ENCODE results near the gene OLIG2. TPM values are rescaled to one million over a fixed set of nuclear protein-coding genes. Genes with fewer than 3 reads are reported as not detected.

Gene OLIG2
- total RNA-seq, 1 donor from 2014 or later, result not detected

DNA sequence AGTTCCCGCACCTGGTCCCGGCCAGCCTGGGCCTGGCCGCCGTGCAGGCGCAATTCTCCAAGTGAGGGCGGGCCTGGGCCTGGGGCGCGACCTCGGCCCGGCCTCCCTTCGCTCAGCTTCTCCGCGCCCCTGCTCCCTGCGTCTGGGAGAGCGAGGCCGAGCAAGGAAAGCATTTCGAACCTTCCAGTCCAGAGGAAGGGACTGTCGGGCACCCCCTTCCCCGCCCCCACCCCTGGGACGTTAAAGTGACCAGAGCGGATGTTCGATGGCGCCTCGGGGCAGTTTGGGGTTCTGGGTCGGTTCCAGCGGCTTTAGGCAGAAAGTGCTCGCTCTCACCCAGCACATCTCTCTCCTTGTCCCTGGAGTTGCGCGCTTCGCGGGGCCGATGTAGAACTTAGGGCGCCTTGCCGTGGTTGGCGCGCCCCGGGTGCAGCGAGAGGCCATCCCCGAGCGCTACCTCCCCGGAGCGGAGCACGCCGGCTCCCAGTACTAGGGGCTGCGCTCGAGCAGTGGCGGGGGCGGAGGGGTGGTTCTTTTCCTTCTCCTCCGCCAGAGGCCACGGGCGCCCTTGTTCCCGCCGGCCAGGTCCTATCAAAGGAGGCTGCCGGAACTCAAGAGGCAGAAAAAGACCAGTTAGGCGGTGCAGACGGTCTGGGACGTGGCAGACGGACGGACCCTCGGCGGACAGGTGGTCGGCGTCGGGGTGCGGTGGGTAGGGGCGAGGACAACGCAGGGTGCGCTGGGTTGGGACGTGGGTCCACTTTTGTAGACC lies 45.4 kb downstream of the OLIG2 start:
- Histone ChIP-seq H3K4me3 (peak overlapping the region; percentile 17 to 40), H3K4me1 (peaks cover 22% of the 10 kb centered on the region), H3K9me3 (no peaks in the 10 kb centered on the region), H3K36me3 (no peaks in the 10 kb centered on the region), H3K27ac (no peak overlapping the region), H3K27me3 (peaks cover 6% of the 10 kb centered on the region)
- TF ChIP-seq POLR2A (IDR thresholded peaks at IDR 0.05), result no peak
- TF ChIP-seq CTCF (IDR thresholded peaks at IDR 0.05), result no peak
- TF ChIP-seq POLR2AphosphoS5 (IDR thresholded peaks at IDR 0.05; ENCODE audit: insufficient read depth in 1 of 2, low read depth in 1 of 2), result no peak
- intact Hi-C loops (cut with DNase I), result loop anchor here (2.0 kb wide), 1 partner anchor 48 kb away; no protein-coding TSS in a partner anchor
- DNase-seq (ENCODE audit: extremely low spot score in 2 of 2), result no peak

DNA sequence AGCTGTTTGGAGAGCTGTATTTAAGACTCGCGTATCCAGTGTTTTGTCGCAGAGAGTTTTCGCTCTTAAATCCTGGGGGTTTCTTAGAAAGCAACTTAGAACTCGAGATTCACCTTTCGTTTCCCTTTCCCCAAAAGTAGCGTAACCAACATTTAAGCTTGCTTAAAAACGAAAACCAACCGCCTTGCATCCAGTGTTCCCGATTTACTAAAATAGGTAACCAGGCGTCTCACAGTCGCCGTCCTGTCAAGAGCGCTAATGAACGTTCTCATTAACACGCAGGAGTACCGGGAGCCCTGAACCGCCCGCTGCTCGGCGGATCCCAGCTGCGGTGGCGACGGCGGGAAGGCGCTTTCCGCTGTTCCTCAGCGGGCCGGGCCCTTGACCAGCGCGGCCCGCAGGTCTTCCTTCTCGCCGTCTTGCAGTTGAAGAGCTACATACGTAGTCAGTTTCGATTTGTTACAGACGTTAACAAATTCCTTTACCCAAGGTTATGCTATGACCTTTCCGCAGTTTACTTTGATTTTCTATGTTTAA lies 46.1 kb downstream of the OLIG2 start:
- TF ChIP-seq POLR2AphosphoS5 (IDR thresholded peaks at IDR 0.05; ENCODE audit: insufficient read depth in 1 of 2, low read depth in 1 of 2) (no peak), CTCF (IDR thresholded peaks at IDR 0.05) (no peak), POLR2A (IDR thresholded peaks at IDR 0.05) (no peak)
- intact Hi-C loops (cut with DNase I), result loop anchor here (2.0 kb wide), 1 partner anchor 49 kb away; no protein-coding TSS in a partner anchor
- peak overlapping the region; percentile 17 to 40 for H3K4me3 ChIP-seq
- H3K9me3 ChIP-seq, result no peaks in the 10 kb centered on the region
- H3K27ac ChIP-seq, result no peak overlapping the region
- peak in 1 of 2 donors; percentile 52 for DNase-seq (ENCODE audit: extremely low spot score in 2 of 2)
- H3K27me3 ChIP-seq, result peaks cover 6% of the 10 kb centered on the region
- H3K4me1 ChIP-seq, result peaks cover 22% of the 10 kb centered on the region
- no peaks in the 10 kb centered on the region for H3K36me3 ChIP-seq

- Histone ChIP-seq H3K36me3 (no peaks in the 10 kb centered on the region), H3K27me3 (peaks cover 5% of the 10 kb centered on the region), H3K27ac (no peak overlapping the region), H3K9me3 (no peaks in the 10 kb centered on the region), H3K4me1 (peaks cover 22% of the 10 kb centered on the region), H3K4me3 (no peak overlapping the region)
- TF ChIP-seq POLR2AphosphoS5 (IDR thresholded peaks at IDR 0.05; ENCODE audit: insufficient read depth in 1 of 2, low read depth in 1 of 2) (no peak), CTCF (IDR thresholded peaks at IDR 0.05) (no peak), POLR2A (IDR thresholded peaks at IDR 0.05) (no peak)
- intact Hi-C loops (cut with DNase I), result no loop called here
- DNase-seq (ENCODE audit: extremely low spot score in 2 of 2), result no peak
These were observed 47.9 kb downstream of the OLIG2 start for GRCh38 chr21:33073636-33074035.

DNA sequence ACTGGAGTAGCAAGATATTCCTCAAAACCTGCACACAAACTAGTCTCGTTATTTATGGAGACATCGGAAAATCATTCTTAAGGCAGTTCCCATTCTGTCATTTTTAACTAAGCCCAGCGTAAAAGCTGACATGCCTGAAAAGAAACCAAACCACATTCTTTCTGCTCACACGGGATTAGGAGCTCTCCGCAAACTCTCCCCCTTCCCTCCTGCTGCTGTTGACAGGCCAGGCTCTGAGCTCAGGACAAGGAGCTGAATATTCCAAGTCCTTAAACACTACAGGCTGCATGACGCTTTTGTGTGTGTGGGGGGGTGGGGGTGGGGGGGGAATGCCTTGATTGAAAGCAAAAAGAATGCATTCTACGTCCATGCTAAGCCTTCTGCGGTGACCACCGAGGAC lies 49.4 kb downstream of the OLIG2 start:
- TF ChIP-seq POLR2A (IDR thresholded peaks at IDR 0.05) (no peak), CTCF (IDR thresholded peaks at IDR 0.05) (no peak), POLR2AphosphoS5 (IDR thresholded peaks at IDR 0.05; ENCODE audit: insufficient read depth in 1 of 2, low read depth in 1 of 2) (no peak)
- Histone ChIP-seq H3K4me1 (peaks cover 22% of the 10 kb centered on the region), H3K27me3 (no peaks in the 10 kb centered on the region)

More for the DNA sequence above, 49.4 kb downstream of the OLIG2 start:
- Histone ChIP-seq H3K36me3 (no peaks in the 10 kb centered on the region), H3K4me3 (no peak overlapping the region), H3K9me3 (no peaks in the 10 kb centered on the region), H3K27ac (no peak overlapping the region)
- intact Hi-C loops (cut with DNase I), result no loop called here
- no peak for DNase-seq (ENCODE audit: extremely low spot score in 2 of 2)

All from vagina (tissue), 2 donors.